ENCODE measurements around the gene TLX1. TPM values are rescaled to one million over a fixed set of nuclear protein-coding genes. Genes with fewer than 3 reads are reported as not detected.

TLX1 gene
- total and polyA plus RNA-seq, 8 donors = 0.58 to 7.0 TPM; not detected in 6

DNA sequence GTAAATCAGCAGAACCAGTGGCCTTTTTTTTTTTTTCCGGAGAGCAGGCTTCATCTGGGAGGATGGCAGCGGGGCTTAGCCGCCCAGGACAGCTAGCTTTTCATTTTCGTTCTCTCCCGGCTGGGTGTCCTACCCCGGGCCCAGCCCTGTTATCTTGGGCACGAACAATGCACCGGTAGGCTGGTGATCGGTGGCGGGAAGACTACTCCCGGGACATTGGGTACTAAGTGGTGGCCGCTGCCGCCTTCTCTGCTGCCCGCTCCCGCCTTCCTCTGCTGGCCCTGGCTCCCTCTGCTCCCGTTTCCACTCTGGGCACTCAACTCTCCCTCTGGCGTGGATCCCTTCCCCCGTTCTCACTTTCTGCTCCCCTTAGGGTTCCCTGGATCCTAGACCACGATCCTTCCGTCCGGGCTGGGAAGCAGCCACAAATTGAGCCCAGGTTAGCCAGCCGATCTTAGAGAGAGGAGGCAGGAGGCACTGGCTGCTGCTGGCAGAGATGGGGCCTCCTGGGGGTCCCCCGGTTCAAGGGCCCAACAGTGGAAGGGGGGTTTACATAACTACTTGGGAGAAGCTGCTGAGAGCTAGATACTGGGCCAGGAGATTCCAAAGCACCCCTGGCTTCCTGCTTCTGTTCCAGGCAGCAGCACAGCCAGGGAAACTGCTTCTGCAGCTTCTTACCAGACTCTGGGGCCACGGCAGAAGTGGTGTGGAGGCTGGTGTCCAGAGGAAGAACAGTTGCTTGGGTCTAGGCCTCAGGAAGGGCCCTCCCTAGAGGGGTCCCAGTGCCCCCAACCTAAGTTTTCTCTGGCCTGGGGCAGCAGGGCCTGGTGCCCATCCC is 1.8 kb downstream of the TLX1 start:
- DNase-seq = no peak
- no peaks in the 10 kb centered on the region for H3K36me3 ChIP-seq
- peak overlapping the region in 1 of 4 donors; percentile 47 for H3K4me3 ChIP-seq
- 8 to 19% (median 12%) methylated on average over 23 to 24 of the region's 24 CpGs for WGBS, 5 donors
- no peaks in the 10 kb centered on the region for H3K9me3 ChIP-seq
- H3K27me3 ChIP-seq = peaks cover 56 to 100% (median 100%) of the 10 kb centered on the region in 3 donors
- peaks cover 35 to 59% (median 48%) of the 10 kb centered on the region in 4 donors for H3K4me1 ChIP-seq
- intact Hi-C loops (cut with DNase I; ENCODE audit: low total_unique reads) = no loop called here
- H3K27ac ChIP-seq = no peak overlapping the region
- TF ChIP-seq POLR2A (IDR thresholded peaks at IDR 0.05) (no peak), EP300 (IDR thresholded peaks at IDR 0.05) (no peak), CTCF (IDR thresholded peaks at IDR 0.05) (no peak), POLR2AphosphoS5 (IDR thresholded peaks at IDR 0.05) (no peak)

- peaks cover 35 to 64% (median 48%) of the 10 kb centered on the region in 4 donors for H3K4me1 ChIP-seq
- H3K27me3 ChIP-seq = peaks cover 58 to 100% (median 100%) of the 10 kb centered on the region in 3 donors
- TF ChIP-seq POLR2AphosphoS5 (IDR thresholded peaks at IDR 0.05) = no peak
- TF ChIP-seq EP300 (IDR thresholded peaks at IDR 0.05) = no peak
- 8 to 15% (median 10%) methylated on average over 36 to 54 of the region's 54 CpGs for WGBS, 5 donors
- no peak overlapping the region for H3K27ac ChIP-seq
- H3K9me3 ChIP-seq = no peaks in the 10 kb centered on the region
- intact Hi-C loops (cut with DNase I; ENCODE audit: low total_unique reads) = no loop called here
- DNase-seq = no peak
- H3K36me3 ChIP-seq = no peaks in the 10 kb centered on the region
- peak overlapping the region in 2 of 4 donors; percentile 1 to 31 for H3K4me3 ChIP-seq
Measured at GRCh38 chr10:101133489-101134298, 2.6 kb downstream of the TLX1 start.

DNA sequence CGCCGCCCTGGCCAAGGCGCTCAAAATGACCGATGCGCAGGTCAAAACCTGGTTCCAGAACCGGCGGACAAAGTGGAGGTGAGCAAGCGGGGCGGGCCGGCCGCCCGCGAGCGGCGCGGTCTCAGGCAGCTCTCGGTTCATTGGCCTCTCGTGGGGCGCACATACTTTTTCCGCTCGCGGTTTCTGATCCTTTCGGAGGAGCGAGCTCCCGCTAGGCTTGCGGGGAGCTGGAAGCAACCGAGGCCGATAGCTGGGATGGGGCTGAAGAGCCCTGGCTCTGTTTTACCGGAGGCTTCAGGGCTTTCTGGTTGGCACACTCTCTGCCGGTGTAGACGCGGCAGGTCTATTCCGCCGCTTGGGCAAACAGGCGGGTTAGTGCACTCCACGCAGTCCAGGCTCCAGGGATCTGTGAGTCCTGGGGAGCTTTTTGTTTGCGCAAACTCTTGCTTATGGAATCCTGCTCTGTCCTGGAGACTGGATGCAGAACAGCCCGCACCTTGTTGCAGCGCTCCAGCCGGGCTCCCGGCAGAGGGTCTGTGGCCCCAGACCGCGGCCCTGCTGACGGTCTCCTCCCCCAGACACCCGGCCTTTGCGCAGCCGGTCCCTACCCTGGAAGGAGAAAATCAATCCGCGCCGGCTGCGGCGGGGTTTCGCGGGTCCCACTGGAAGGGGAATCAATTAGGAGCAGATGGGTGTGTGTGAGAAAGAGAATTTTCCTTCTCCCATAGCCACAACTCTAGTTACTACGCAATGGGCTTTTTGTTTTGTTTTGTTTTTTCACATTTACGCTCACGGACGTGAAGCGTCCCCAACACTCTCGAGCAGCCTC is 3.4 kb downstream of the TLX1 start:
- no peaks in the 10 kb centered on the region for H3K9me3 ChIP-seq
- intact Hi-C loops (cut with DNase I; ENCODE audit: low total_unique reads) = no loop called here
- peaks cover 35 to 67% (median 50%) of the 10 kb centered on the region in 4 donors for H3K4me1 ChIP-seq
- no peak overlapping the region for H3K27ac ChIP-seq
- TF ChIP-seq CTCF (IDR thresholded peaks at IDR 0.05) = no peak
- TF ChIP-seq POLR2A (IDR thresholded peaks at IDR 0.05) = no peak
- no peak for TF ChIP-seq EP300 (IDR thresholded peaks at IDR 0.05)
- TF ChIP-seq POLR2AphosphoS5 (IDR thresholded peaks at IDR 0.05) = no peak
- no peak for DNase-seq
- peaks cover 66 to 100% (median 100%) of the 10 kb centered on the region in 3 donors for H3K27me3 ChIP-seq
- peak overlapping the region in 3 of 4 donors; percentile 1 to 31 (median 20) for H3K4me3 ChIP-seq
- H3K36me3 ChIP-seq = no peaks in the 10 kb centered on the region
- 2 to 5% (median 3%) methylated on average over 41 to 60 of the region's 60 CpGs for WGBS, 5 donors

- TF ChIP-seq POLR2AphosphoS5 (IDR thresholded peaks at IDR 0.05) (no peak), CTCF (IDR thresholded peaks at IDR 0.05) (no peak), EP300 (IDR thresholded peaks at IDR 0.05) (no peak), POLR2A (IDR thresholded peaks at IDR 0.05) (no peak)
- 8 to 14% (median 10%) methylated on average over 36 of the region's 36 CpGs for WGBS, 5 donors
- intact Hi-C loops (cut with DNase I; ENCODE audit: low total_unique reads) = no loop called here
- Histone ChIP-seq H3K9me3 (no peaks in the 10 kb centered on the region), H3K4me1 (peaks cover 41 to 76% (median 59%) of the 10 kb centered on the region in 4 donors), H3K36me3 (no peaks in the 10 kb centered on the region), H3K4me3 (peak overlapping the region in 2 of 4 donors; percentile 20 to 31), H3K27me3 (peaks cover 75 to 100% (median 100%) of the 10 kb centered on the region in 3 donors), H3K27ac (no peak overlapping the region)
- no peak for DNase-seq
Measured at GRCh38 chr10:101135141-101136006, 4.3 kb downstream of the TLX1 start.
